SK-N-MC (cell line): Measurements from ENCODE around the gene PEX14.

ENCODE experiments used
- EZH2 ChIP-seq: fragments of 200-600 bp; sonication (generic); IDR thresholded peaks from one replicate; pipeline ENCODE4 v1.6.1; 2017; ENCODE audit warnings: antibody characterized with exemption
- POLR2AphosphoS5 ChIP-seq: IDR thresholded peaks from 2 replicates; pipeline ENCODE4 v1.6.1; 2012; ENCODE audit warnings: mild to moderate bottlenecking, low read depth, low read length, borderline replicate concordance

GRCh38 chr1:10541286-10541685 lies 66.5 kb downstream of the PEX14 start:
- TF ChIP-seq POLR2AphosphoS5: no peak
- no peak for TF ChIP-seq EZH2
